ENCODE data around the gene TUT1. TPM values are rescaled to one million over a fixed set of nuclear protein-coding genes. Genes with fewer than 3 reads are reported as not detected.

Gene TUT1
- total RNA-seq, 6 donors from 2014 or later, result 5.3 to 25.4 (median 11.7) TPM

DNA sequence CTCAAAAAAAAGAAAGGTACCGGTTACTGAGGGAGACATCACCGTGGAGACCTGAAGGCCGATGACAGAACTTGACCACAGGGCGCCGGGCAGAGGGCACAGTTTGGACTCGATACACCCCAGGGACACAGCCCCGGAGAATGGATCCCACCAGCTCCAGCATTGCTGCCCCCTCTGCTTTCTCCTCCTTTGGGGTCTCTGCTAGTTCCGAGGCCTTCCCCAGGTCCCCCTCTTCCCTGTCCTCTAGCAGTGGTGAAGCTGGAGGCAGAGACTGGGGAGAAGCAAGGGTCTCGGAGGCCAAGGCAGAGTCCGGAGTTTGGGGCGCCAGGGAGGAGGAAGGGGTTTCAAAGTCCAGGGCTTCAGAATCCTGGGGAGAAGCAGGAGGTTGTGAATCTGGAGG lies 12.8 kb downstream of the TUT1 start:
- WGBS, 2 donors, result 95 to 96% methylated on average over 11 of the region's 11 CpGs
- DNase-seq (no peak), ATAC-seq (ENCODE audit: low FRiP score in 2 of 2) (no peak)
- peaks cover 25 to 29% (median 28%) of the 10 kb centered on the region in 4 donors for H3K4me1 ChIP-seq
- TF ChIP-seq EP300 (IDR thresholded peaks at IDR 0.05) (no peak), POLR2AphosphoS5 (IDR thresholded peaks at IDR 0.05) (no peak), POLR2A (IDR thresholded peaks at IDR 0.05) (no peak)
- TF ChIP-seq, protein P1, sequence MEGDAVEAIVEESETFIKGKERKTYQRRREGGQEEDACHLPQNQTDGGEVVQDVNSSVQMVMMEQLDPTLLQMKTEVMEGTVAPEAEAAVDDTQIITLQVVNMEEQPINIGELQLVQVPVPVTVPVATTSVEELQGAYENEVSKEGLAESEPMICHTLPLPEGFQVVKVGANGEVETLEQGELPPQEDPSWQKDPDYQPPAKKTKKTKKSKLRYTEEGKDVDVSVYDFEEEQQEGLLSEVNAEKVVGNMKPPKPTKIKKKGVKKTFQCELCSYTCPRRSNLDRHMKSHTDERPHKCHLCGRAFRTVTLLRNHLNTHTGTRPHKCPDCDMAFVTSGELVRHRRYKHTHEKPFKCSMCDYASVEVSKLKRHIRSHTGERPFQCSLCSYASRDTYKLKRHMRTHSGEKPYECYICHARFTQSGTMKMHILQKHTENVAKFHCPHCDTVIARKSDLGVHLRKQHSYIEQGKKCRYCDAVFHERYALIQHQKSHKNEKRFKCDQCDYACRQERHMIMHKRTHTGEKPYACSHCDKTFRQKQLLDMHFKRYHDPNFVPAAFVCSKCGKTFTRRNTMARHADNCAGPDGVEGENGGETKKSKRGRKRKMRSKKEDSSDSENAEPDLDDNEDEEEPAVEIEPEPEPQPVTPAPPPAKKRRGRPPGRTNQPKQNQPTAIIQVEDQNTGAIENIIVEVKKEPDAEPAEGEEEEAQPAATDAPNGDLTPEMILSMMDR (IDR thresholded peaks at IDR 0.05), result no peak
- no peaks in the 10 kb centered on the region for H3K9me3 ChIP-seq
- peaks cover 4 to 53% (median 22%) of the 10 kb centered on the region in 4 donors for H3K36me3 ChIP-seq
- no peaks in the 10 kb centered on the region for H3K27me3 ChIP-seq
- no peak overlapping the region for H3K4me3 ChIP-seq
- peak overlapping the region; percentile 61 to 92 (median 81) for H3K27ac ChIP-seq

DNA sequence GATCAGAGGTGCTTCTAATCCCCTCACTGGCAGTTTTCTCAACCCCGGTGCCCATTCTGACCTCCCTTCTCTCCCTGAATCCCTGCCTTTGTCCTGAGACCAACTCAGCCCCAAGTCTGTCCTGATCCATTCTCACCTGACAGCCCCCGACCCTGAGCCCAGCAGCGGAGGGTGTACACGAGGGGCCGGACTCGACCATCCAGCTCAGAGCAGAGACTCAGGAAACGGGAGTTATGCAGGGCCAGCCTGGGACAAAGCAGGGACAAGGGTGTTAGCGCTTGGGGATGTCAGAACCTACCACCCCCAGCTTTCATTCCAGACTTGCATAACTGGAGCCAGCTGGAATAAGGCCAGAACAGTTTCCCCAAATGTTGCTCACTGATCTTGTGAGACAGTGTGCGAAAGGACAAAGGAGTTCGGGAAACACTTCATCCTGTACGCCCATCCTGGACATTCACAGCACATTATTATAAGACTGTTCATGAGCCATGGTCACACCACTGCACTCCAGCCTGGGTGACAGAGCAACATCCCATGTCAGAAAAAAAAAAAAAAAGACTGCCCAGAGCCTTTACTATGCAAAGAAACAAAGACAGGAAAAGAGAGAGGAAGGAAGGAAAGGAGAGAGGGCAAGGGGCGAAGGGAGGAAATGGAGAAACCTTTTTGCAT lies 14.1 kb downstream of the TUT1 start:
- Histone ChIP-seq H3K4me1 (peaks cover 30 to 40% (median 37%) of the 10 kb centered on the region in 4 donors), H3K4me3 (no peak overlapping the region), H3K27me3 (no peaks in the 10 kb centered on the region), H3K9me3 (no peaks in the 10 kb centered on the region), H3K36me3 (peaks cover 4 to 52% (median 22%) of the 10 kb centered on the region in 4 donors), H3K27ac (peak overlapping the region; percentile 85 to 93 (median 91))
- 61 to 62% methylated on average over 5 to 12 of the region's 12 CpGs for WGBS, 2 donors
- DNase-seq, result no peak
- ATAC-seq (ENCODE audit: low FRiP score in 2 of 2), result no peak
- peak; percentile 52 to 87 for TF ChIP-seq POLR2AphosphoS5 (IDR thresholded peaks at IDR 0.05)
- TF ChIP-seq POLR2A (IDR thresholded peaks at IDR 0.05), result peak in 1 of 4 donors; percentile 16
- peak in 2 of 4 donors; percentile 32 to 69 for TF ChIP-seq EP300 (IDR thresholded peaks at IDR 0.05)
- TF ChIP-seq, protein P1 (IDR thresholded peaks at IDR 0.05), result no peak

DNA sequence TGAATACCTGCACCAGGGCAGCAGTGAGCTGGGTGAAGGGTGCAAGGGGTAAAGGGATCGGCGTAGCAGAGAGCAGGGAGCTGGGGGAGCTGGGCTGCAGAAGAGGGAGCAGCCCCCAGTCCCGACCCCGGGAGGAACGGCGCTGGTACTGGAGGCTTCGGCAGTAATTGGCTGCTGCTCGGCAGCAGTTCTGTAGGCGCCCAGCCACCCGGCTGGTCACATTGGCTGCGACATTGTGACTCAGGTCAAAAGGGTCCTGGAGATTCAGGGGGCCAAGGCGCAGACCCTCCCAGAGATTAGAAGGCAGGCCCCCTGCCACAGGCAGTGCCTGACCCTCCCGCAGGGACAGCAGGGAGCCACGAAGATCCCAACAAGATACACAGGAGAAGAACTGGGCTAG lies 15.5 kb downstream of the TUT1 start:
- TF ChIP-seq EP300 (IDR thresholded peaks at IDR 0.05) (no peak), POLR2AphosphoS5 (IDR thresholded peaks at IDR 0.05) (no peak), POLR2A (IDR thresholded peaks at IDR 0.05) (no peak)
- TF ChIP-seq, protein P1 (IDR thresholded peaks at IDR 0.05), result no peak
- Histone ChIP-seq H3K4me1 (peaks cover 34 to 45% (median 39%) of the 10 kb centered on the region in 4 donors), H3K36me3 (peaks cover 8 to 53% (median 22%) of the 10 kb centered on the region in 4 donors), H3K9me3 (no peaks in the 10 kb centered on the region), H3K27me3 (no peaks in the 10 kb centered on the region), H3K27ac (peak overlapping the region; percentile 85 to 93 (median 91)), H3K4me3 (no peak overlapping the region)
- 93% methylated on average over 5 to 13 of the region's 14 CpGs for WGBS, 2 donors
- ATAC-seq (ENCODE audit: low FRiP score in 2 of 2), result no peak
- no peak for DNase-seq

DNA sequence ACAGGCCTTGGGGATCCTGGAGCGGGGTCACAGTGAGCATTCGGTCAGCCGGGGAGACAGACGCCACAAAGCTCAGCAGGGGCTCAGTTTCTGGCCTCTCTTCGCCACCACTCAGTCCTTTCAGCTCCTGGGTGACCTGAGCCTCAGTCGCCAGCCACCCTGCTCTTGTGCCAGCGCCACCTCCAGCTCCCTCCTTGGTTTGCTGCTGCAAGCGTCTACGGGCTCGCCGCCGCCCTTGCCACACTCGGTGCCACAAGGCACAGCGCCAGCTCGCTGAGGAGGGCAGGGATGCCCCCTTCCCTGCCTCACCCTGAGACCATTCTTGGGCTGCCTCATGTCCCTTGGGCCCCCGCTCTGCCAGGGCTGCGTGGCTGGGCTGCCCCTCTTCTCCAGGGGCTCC lies 16.2 kb downstream of the TUT1 start:
- peaks cover 12 to 56% (median 26%) of the 10 kb centered on the region in 4 donors for H3K36me3 ChIP-seq
- H3K4me1 ChIP-seq, result peaks cover 34 to 45% (median 39%) of the 10 kb centered on the region in 4 donors

More for the DNA sequence above, 16.2 kb downstream of the TUT1 start:
- Histone ChIP-seq H3K9me3 (no peaks in the 10 kb centered on the region), H3K27me3 (no peaks in the 10 kb centered on the region), H3K4me3 (peak overlapping the region in 3 of 4 donors; percentile 78 to 88 (median 85)), H3K27ac (peak overlapping the region; percentile 85 to 93 (median 91))
- TF ChIP-seq EP300 (IDR thresholded peaks at IDR 0.05) (no peak), POLR2A (IDR thresholded peaks at IDR 0.05) (no peak), POLR2AphosphoS5 (IDR thresholded peaks at IDR 0.05) (no peak)
- TF ChIP-seq, protein P1 (IDR thresholded peaks at IDR 0.05), result no peak
- peak in 1 of 2 donors; percentile 83 for DNase-seq
- no peak for ATAC-seq (ENCODE audit: low FRiP score in 2 of 2)
- 53 to 67% methylated on average over 15 to 17 of the region's 17 CpGs for WGBS, 2 donors

Data from upper lobe of left lung (tissue), 6 donors.